Stimulated activated CD4-positive, alpha-beta T cell treated with anti-CD3 and anti-CD28 coated beads, Interleukin-2, amount 100 ng/mL, for 4 hours (primary cell): ENCODE data around the gene FFAR1.

Experiments used
- DNase-seq: peaks from one replicate; pipeline ENCODE4 v3.0.0-alpha.2; 2020; ENCODE audit warnings: low read depth

The FFAR1 gene

GRCh38 chr19:35389192-35389861 is 41.6 kb downstream of the FFAR1 start:
- DNase-seq, result no peak

GRCh38 chr19:35392742-35393715 is 45.3 kb downstream of the FFAR1 start:
- no peak for DNase-seq

- DNase-seq, result no peak
These were observed 47.9 kb downstream of the FFAR1 start for GRCh38 chr19:35395382-35396199.

- no peak for DNase-seq
These were observed 48.7 kb downstream of the FFAR1 start for GRCh38 chr19:35396240-35396885.

GRCh38 chr19:35397064-35397463 is 49.4 kb downstream of the FFAR1 start:
- no peak for DNase-seq
